NCI-H748 (cell line): ENCODE data around the gene BPIFB4.
A peak's percentile ranks its signal among the peaks of the same experiment; 100 is the strongest.

Source experiments
- DNase-seq: peaks from one replicate; lab custom pipeline; 2025; ENCODE audit not compliant: unreplicated experiment; lab: John Stamatoyannopoulos, UW

Gene BPIFB4

DNA sequence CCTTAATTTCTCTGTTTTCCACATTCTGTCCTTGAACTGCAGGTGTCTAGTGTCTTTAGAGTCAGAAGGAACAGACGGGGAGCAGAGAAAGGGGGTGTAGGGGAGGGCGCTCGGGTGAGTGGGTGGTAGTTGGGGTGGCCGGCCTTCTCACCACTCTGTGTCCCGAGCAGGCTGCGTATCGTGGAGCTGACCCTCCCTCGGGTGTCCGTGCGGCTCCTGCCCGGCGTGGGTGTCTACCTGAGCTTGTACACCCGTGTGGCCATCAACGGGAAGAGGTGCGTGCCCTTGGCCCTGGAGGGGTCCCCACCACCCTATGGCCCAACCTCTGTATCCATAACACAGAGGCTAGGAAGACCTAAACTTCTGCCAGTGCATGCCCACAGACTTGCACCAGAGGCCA is 5.3 kb downstream of the BPIFB4 start:
- no peak for DNase-seq

GRCh38 chr20:33086052-33086722 is 6.7 kb downstream of the BPIFB4 start:
- no peak for DNase-seq

DNA sequence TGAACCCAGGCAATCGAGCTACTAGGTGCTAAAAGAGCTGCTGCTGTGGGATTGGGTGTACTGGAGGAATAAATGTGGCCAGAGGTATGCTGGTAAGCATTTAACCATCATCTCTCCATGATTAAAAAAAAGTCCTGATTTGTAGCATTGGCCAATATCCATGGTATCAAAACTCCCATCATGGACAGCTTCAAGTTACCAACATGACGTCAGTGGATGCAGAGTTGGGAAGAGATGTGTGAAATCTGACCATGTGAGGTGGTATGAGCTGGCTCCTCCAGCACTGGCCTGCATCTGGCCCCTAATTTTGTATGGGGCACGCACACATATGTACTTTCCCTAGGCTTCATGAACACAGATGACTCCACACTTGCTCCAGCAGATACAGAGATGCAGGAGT is 11.7 kb downstream of the BPIFB4 start:
- no peak for DNase-seq

- no peak for DNase-seq
These were observed 12.2 kb downstream of the BPIFB4 start for GRCh38 chr20:33091693-33092092.

DNA sequence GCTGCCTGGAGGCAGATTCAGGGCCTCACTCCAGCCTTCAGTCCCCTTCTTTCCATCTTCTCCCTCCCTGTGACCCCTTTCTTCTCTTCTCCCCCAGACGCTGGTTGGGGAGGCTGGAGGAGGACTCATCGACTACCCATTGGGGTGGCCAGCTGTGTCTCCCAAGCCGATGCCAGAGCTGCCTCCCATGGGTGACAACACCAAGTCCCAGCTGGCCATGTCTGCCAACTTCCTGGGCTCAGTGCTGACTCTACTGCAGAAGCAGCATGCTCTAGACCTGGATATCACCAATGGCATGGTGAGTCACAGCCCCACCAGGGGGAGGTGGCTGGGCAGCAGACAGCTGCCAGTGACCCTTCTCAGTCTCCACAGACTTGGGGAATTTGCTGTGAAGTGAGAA is 12.9 kb downstream of the BPIFB4 start:
- no peak for DNase-seq

- DNase-seq: no peak
These were observed 13.6 kb downstream of the BPIFB4 start for GRCh38 chr20:33093074-33093473.

- no peak for DNase-seq
These were observed 14.1 kb downstream of the BPIFB4 start for GRCh38 chr20:33093582-33093981.

GRCh38 chr20:33095249-33095648 is 15.8 kb downstream of the BPIFB4 start:
- DNase-seq: no peak

DNA sequence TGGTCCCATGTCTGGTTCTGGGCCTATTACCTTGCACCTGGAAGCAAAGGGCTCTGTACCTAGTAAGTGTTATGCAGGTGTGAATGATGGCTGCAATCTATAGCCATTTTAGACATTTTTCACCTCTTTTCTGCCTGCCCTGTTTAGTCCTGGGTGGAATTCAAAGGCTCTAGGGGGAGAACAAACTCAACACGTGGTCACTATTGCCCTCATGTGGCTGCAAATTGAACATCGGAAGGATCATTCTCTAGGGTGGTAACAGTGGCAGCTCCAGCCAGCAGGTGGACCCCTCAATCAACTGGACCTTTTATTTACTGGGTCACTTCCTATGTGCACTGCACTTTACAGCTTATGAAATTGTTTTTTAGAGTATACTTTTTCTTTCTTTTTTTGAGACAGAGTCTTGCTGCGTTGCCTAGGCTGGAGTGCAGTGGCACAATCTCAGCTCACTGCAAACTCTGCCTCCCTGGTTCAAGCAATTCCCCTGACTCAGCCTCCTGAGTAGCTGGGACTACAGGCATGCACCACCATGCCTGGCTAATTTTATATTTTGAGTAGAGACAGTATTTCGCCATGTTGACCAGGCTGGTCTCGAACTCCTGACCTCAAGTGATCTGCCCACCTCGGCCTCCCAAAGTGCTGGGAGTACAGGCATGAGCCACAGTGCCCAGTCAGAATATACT is 16.6 kb downstream of the BPIFB4 start:
- DNase-seq: peak; percentile 75

DNA sequence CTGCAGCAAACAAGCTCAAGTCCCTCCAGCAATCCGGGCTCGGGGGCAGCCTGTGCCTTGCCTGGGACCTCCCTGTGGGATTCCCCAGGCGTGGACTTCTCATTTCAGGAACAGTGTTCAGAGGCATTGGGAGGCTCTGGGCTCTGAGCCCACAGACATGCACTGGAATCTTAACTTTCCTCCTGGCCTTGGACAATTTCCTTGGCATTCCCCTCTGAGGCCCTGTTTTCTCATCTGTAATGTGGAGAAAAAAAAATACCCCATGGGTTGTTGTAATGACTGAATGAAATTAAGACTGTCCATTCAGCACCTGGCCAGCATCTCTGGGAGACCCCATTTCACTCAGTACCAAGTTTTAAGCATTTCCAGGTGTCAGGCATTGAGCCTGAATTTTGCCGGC is 17.6 kb downstream of the BPIFB4 start:
- DNase-seq: no peak

GRCh38 chr20:33099843-33100538 is 20.5 kb downstream of the BPIFB4 start:
- no peak for DNase-seq

DNA sequence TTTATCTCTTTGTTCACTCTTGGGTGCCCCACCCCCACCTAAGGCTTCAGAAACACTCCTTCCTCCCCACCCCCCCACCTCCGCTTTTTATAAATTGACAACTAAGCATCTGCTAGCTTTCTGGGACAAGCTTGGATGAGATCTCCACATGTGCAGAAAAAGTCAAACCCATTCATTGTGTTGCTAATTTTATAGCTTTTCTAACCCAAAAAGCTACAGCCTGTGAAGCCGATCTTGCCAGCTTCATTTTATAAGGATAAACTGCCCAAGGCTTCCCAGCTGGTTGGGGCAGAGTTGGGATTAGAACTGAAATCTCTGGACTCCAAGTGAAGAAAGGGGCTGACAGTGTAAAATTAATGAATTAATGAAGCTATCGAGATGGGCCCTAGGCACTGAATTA is 24.1 kb downstream of the BPIFB4 start:
- no peak for DNase-seq

- DNase-seq: no peak
These were observed 24.9 kb downstream of the BPIFB4 start for GRCh38 chr20:33104336-33104735.

DNA sequence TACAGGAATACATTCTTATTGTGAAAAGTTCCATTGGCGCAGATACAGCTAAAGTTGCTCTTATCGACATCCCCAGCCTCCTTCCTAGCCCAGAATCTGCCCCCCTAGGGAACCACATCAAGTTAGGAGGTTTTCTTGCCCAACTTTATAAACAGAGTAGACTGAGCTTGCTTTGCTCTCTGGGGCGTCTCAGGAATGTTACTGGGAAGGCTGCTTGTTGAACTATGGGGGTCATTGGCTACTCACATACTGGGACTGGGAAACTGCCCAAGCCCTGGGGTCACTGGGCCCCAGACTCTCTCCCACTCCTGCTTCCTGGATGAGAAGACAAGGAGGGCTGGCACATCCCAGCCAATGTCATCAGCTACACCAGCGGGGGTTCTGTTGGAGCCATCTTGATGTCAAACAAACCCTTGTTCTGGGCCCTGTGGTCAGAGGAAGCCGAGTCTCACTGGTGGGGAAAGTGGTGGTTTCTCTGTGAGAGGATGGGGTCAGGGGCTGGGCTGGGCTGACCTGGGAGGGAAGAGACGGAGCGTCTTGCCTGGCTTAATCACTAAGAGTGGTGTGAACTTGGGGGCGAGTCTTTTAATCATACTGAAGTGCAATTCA is 26.0 kb downstream of the BPIFB4 start:
- no peak for DNase-seq

DNA sequence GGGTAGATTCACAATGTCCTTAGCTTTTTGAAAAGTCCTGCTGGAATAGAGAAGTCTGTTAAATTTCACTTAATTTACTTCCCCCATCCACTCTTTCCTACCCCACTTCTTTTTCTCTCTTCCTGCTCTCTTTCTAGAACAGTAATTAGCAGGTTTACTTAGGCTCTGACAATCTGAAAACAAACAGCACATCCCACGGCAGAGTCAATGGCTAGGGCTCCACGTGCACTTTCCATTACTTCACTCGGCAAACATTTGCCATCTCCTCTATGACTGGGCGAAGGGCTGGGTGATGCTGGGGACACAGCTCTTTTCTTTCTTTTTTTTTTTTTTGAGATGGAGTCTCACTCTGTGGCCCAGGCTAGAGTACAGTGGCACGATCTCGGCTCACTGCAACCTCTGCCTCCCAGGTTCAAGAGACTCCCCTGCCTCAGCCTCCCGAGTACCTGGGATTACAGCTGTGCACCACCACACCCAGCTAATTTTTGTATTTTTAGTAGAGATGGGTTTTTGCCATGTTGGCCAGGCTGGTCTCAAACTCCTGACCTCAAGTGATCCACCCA is 26.7 kb downstream of the BPIFB4 start:
- DNase-seq: peak; percentile 53

GRCh38 chr20:33108661-33109060 is 29.2 kb downstream of the BPIFB4 start:
- no peak for DNase-seq

GRCh38 chr20:33110147-33110825 is 30.8 kb downstream of the BPIFB4 start:
- DNase-seq: no peak

DNA sequence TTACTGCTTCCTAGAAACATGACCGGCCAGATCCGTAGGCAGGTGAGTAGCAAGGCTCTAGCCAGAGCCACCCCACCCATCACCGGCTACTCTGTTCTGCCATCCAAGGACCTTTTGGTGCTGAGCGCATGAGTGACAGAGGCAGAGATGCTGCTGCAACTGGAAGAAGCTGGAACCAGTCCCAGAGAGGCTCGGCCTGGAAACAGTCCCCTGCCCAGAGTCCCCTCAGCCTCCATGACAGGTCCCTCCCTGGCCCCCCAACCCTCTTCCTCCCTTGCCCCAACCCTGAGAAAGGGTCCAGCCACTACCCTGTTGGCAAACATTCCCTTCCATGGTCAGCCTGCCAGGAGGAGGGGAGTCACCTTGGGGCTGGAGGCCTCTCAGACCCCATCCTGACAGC is 31.9 kb downstream of the BPIFB4 start:
- no peak for DNase-seq

- DNase-seq: peak; percentile 34
These were observed 33.3 kb downstream of the BPIFB4 start for GRCh38 chr20:33112547-33113386.

DNA sequence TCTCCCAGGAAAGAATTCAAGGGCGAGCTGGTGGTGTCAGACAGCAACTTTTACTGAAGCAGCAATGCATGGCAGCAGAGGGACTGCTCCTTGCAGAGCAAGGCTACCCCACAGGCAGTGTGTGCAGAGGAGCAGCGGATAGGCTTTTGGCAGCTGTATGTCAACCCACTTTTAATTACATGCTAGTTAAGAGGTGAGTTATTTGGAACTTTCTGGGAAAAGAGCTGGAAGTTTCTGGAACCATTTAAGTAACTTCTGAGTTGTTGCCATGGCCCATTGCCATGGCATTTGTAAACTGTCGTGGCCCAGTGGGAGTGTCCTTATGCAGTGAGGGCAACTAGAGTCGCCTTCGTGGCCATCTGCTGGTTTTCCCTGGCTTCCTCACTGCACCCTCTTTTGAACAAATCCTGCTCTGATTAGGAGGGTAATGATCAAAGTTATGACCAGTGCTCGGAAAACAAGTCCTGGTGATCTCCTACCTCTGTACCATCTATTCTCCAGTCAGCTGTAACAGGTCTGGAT is 34.0 kb downstream of the BPIFB4 start:
- DNase-seq: no peak
